ENCODE measurements around the gene KRT71. TPM values are rescaled to one million over a fixed set of nuclear protein-coding genes. Genes with fewer than 3 reads are reported as not detected.
"Not testable (repeated sequence)": the region's sequence is repeated elsewhere in the genome, so short reads cannot be mapped to it uniquely, and the experiment has no call there.

The KRT71 gene
- total RNA-seq (under 1 TPM in 1 of 2 donors, not detected in 1; 0.06 TPM), polyA plus RNA-seq (ENCODE audit: insufficient read length in 2 of 2) (under 1 TPM; 0.33 to 0.35 TPM)
- long read RNA-seq, donor 1 = 0 reads
- long read RNA-seq, donor 2 = 0 reads
- long read RNA-seq, donor 3 = 0 reads
- long read RNA-seq, donor 4 = 0 reads

DNA sequence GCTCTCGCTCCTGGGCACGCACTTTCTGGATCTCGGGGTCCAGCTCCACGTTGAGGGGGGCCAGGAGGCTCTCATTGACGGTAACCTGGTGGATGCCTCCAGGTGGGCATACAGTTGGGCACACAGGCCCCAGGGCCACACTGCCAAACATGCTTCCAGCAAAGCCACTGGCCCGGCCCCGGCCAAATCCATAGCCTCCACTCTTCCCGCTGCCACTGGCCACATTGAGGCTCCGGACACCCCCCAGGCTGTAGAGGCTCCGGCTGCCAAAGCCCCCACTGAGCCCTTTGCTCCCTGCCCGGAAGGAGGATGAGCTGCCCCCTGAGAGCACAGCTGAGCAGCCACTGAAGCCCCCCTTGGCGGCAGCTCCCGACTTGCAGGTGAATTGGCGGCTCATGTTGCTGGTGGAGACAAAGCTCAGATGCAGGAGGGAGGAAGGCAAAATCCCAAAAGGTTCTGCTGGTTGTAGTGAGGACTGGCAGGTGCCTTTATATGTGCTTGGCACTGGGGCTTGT, at the start of gene KRT71:
Gene KRT71, minus strand, starts transcription at position 465 of the 515 bp plus-strand sequence. Its CDS starts 68 bp downstream, at position 397.
- Histone ChIP-seq H3K27ac (ENCODE audit: low read depth, low read length) (no peak within 1 kb of the TSS), H3K4me3 (ENCODE audit: low read depth, low read length) (no peak within 1 kb of the TSS), H3K36me3 (ENCODE audit: control insufficient read depth, insufficient read depth, low read length) (no peaks in the 10 kb centered on the region), H3K9me3 (ENCODE audit: control insufficient read depth, insufficient read depth, low read length) (no peaks in the 10 kb centered on the region), H3K4me1 (ENCODE audit: control insufficient read depth, insufficient read depth, low read length) (no peaks in the 10 kb centered on the region), H3K27me3 (ENCODE audit: control insufficient read depth, insufficient read depth, low read length) (no peaks in the 10 kb centered on the region)
- DNase-seq (ENCODE audit: low read depth in 4 of 6, low spot score in 6 of 6) = no peak
- WGBS (ENCODE audit: insufficient coverage) = 79% methylated on average over 14 of the region's 14 CpGs

DNA sequence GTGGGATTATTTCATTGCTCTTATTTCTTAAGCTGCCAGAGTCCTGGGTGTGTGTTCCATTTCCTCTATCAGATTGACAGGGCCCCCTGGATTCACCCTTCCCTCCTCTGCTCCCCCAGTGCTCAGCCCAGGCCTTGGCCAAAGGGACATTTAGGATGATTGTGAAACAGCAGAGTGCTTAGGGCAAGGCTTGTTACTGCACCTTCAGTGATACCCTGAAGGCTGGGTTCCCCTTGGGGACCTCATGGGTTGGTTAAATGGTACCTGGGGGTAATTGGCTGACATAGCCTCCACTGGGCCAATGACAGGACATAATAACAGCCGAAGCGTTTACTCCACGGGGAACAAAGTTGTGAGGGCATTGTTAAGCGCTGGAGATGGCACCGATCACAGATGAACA, 49.6 kb upstream of the KRT71 start:
- 71% methylated on average over 4 of the region's 5 CpGs for WGBS (ENCODE audit: insufficient coverage)
- Histone ChIP-seq H3K36me3 (ENCODE audit: control insufficient read depth, insufficient read depth, low read length) (no peaks in the 10 kb centered on the region), H3K4me3 (ENCODE audit: low read depth, low read length) (no peak overlapping the region), H3K9me3 (ENCODE audit: control insufficient read depth, insufficient read depth, low read length) (no peaks in the 10 kb centered on the region), H3K27ac (ENCODE audit: low read depth, low read length) (no peak overlapping the region), H3K4me1 (ENCODE audit: control insufficient read depth, insufficient read depth, low read length) (peaks cover 3% of the 10 kb centered on the region), H3K27me3 (ENCODE audit: control insufficient read depth, insufficient read depth, low read length) (peaks cover 39% of the 10 kb centered on the region)
- no peak for DNase-seq (ENCODE audit: low read depth in 4 of 6, low spot score in 6 of 6)

DNA sequence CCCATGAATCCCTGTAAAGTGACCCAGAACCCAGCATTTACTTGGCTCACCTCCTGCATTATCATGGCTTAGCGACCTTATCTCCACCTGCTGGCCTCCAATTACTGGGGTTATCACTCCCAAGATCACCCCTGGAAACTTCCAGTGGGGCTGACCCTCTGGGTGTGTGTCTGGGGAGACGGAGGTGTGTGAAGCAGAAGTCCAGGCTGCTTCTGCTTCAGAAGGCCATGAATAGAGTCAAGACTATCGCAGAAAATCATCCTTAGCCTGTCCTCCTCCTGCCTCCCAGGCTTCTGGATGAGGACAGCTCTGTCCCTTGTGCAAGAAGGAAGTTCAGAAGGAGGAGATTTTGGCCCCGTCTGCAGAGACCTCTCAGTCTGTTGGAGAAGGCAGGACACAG, 48.7 kb upstream of the KRT71 start:
- 83% methylated on average over 1 of the region's 4 CpGs for WGBS (ENCODE audit: insufficient coverage)
- Histone ChIP-seq H3K4me3 (ENCODE audit: low read depth, low read length) (no peak overlapping the region), H3K27me3 (ENCODE audit: control insufficient read depth, insufficient read depth, low read length) (peaks cover 39% of the 10 kb centered on the region), H3K27ac (ENCODE audit: low read depth, low read length) (no peak overlapping the region), H3K4me1 (ENCODE audit: control insufficient read depth, insufficient read depth, low read length) (peaks cover 3% of the 10 kb centered on the region), H3K9me3 (ENCODE audit: control insufficient read depth, insufficient read depth, low read length) (no peaks in the 10 kb centered on the region), H3K36me3 (ENCODE audit: control insufficient read depth, insufficient read depth, low read length) (no peaks in the 10 kb centered on the region)
- no peak for DNase-seq (ENCODE audit: low read depth in 4 of 6, low spot score in 6 of 6)

DNA sequence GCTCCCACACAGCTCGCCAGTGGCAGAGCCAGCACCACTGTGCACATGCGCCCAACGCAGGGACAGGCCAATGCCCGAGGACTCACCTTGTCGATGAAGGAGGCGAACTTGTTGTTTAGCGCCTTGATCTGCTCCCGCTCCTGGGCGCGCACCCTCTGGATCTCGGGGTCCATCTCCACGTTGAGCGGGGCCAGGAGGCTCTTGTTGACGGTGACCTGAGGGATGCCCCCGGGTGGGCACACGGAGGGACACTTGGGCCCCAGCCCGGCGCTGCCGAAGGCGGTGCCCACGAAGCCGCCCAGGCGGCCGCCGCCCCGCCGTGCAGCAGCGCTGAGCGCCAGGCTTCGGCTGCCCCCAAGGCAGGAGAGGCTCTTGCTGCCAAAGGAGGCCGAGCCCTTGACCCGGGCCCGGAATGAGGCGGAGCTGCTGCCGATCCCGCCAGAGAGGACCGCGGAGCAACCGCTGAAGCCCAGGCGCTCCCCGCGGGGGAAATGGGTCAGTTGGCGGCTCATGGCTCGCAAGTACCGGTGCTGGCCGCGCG, 48.1 kb upstream of the KRT71 start, which contains the start of gene KRT72:
Gene KRT72, minus strand, starts transcription at position 523 of the 541 bp plus-strand sequence. Its CDS starts 11 bp downstream, at position 512.
- H3K27me3 ChIP-seq (ENCODE audit: control insufficient read depth, insufficient read depth, low read length) = peaks cover 39% of the 10 kb centered on the region
- 24% methylated on average over 48 of the region's 48 CpGs for WGBS (ENCODE audit: insufficient coverage)
- no peak within 1 kb of the TSS for H3K27ac ChIP-seq (ENCODE audit: low read depth, low read length)
- H3K36me3 ChIP-seq (ENCODE audit: control insufficient read depth, insufficient read depth, low read length) = no peaks in the 10 kb centered on the region
- H3K4me3 ChIP-seq (ENCODE audit: low read depth, low read length) = no peak within 1 kb of the TSS
- H3K9me3 ChIP-seq (ENCODE audit: control insufficient read depth, insufficient read depth, low read length) = no peaks in the 10 kb centered on the region
- DNase-seq (ENCODE audit: low read depth in 4 of 6, low spot score in 6 of 6) = no peak
- H3K4me1 ChIP-seq (ENCODE audit: control insufficient read depth, insufficient read depth, low read length) = peaks cover 3% of the 10 kb centered on the region

DNA sequence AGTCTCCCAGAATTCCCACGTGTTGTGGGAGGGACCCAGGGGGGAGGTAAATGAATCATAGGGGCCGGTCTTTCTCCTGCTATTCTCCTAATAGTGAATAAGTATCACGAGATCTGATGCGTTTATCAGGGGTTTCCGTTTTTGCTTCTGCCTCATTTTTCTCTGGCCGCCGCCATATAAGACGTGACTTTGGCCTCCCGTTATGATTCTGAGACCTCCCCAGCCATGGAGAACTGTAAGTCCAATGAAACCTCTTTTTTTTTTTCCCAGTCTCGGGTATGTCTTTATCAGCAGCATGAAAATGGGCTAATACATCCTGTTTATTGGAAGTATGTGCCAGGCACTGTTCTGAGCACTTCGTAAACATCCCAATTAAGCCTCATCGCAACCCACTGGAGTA, 47.5 kb upstream of the KRT71 start:
- Histone ChIP-seq H3K4me3 (ENCODE audit: low read depth, low read length) (no peak overlapping the region), H3K27me3 (ENCODE audit: control insufficient read depth, insufficient read depth, low read length) (peaks cover 39% of the 10 kb centered on the region)

DNA sequence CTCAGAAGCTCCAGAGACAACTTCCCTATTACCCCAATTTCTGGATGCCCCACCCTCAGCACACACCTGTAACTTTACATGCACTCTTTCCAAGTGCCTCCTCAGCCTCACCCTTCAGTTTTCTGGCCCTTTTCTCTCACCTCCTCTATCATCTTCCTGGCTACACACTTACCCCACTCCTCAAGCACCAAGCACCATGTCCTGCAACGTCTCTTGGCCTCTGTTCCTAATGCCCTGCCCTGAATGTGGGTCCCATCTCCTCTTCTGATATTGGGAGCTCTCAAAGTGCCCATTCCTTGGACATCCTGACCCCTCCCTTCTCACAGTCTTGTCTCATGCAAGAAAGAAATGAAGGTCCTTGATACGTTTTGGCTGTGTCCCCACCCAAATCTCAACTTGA, 47.1 kb upstream of the KRT71 start:
- WGBS (ENCODE audit: insufficient coverage) = 86% methylated on average over 1 of the region's 2 CpGs
- Histone ChIP-seq H3K4me1 (ENCODE audit: control insufficient read depth, insufficient read depth, low read length) (peaks cover 3% of the 10 kb centered on the region), H3K36me3 (ENCODE audit: control insufficient read depth, insufficient read depth, low read length) (no peaks in the 10 kb centered on the region), H3K9me3 (ENCODE audit: control insufficient read depth, insufficient read depth, low read length) (no peaks in the 10 kb centered on the region), H3K4me3 (ENCODE audit: low read depth, low read length) (no peak overlapping the region), H3K27ac (ENCODE audit: low read depth, low read length) (no peak overlapping the region), H3K27me3 (ENCODE audit: control insufficient read depth, insufficient read depth, low read length) (peaks cover 39% of the 10 kb centered on the region)
- no peak for DNase-seq (ENCODE audit: low read depth in 4 of 6, low spot score in 6 of 6)

More for the DNA sequence above, 47.5 kb upstream of the KRT71 start:
- Histone ChIP-seq H3K9me3 (ENCODE audit: control insufficient read depth, insufficient read depth, low read length) (no peaks in the 10 kb centered on the region), H3K36me3 (ENCODE audit: control insufficient read depth, insufficient read depth, low read length) (no peaks in the 10 kb centered on the region), H3K4me1 (ENCODE audit: control insufficient read depth, insufficient read depth, low read length) (peaks cover 3% of the 10 kb centered on the region), H3K27ac (ENCODE audit: low read depth, low read length) (no peak overlapping the region)
- WGBS (ENCODE audit: insufficient coverage) = 92% methylated on average over 10 of the region's 12 CpGs
- DNase-seq (ENCODE audit: low read depth in 4 of 6, low spot score in 6 of 6) = no peak

DNA sequence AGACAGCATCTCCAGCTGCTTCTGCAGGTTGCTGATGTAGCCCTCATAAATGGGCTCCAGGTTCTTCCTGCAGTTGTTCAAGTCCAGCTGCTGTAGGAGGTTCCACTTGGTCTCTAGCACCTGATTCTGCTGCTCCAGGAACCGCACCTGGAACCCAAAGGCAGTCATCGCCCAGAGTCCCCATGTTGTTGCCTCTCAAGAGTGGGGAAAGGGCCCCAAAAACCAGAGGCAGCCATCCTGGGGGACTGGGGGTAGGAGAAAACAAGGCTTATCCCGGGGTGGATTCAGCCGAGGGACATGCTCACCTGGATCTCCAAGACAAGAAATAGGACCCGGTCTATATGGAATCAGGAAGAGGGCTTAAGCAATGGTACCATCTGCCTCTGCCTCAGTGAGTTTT, 46.0 kb upstream of the KRT71 start:
- Histone ChIP-seq H3K9me3 (ENCODE audit: control insufficient read depth, insufficient read depth, low read length) (no peaks in the 10 kb centered on the region), H3K27me3 (ENCODE audit: control insufficient read depth, insufficient read depth, low read length) (peaks cover 39% of the 10 kb centered on the region), H3K36me3 (ENCODE audit: control insufficient read depth, insufficient read depth, low read length) (no peaks in the 10 kb centered on the region), H3K27ac (ENCODE audit: low read depth, low read length) (no peak overlapping the region), H3K4me3 (ENCODE audit: low read depth, low read length) (no peak overlapping the region), H3K4me1 (ENCODE audit: control insufficient read depth, insufficient read depth, low read length) (peaks cover 3% of the 10 kb centered on the region)
- 91% methylated on average over 5 of the region's 5 CpGs for WGBS (ENCODE audit: insufficient coverage)
- DNase-seq (ENCODE audit: low read depth in 4 of 6, low spot score in 6 of 6) = no peak

DNA sequence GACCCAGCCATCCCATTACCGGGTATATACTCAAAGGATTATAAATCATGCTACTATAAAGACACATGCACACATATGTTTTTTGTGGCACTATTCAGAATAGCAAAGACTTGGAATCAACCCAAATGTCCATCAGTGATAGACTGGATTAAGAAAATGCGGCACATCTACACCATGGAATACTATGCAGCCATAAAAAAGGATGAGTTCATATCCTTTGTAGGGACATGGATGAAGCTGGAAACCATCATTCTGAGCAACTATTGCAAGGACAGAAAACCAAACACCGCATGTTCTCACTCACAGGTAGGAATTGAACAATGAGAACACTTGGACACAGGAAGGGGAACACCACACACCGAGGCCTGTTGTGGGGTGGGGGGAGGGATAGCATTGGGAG, 41.3 kb upstream of the KRT71 start:
- not testable (repeated sequence) for H3K36me3 ChIP-seq (ENCODE audit: control insufficient read depth, insufficient read depth, low read length); H3K27me3 ChIP-seq (ENCODE audit: control insufficient read depth, insufficient read depth, low read length)
- 100% methylated on average over 1 of the region's 4 CpGs for WGBS (ENCODE audit: insufficient coverage)

DNA sequence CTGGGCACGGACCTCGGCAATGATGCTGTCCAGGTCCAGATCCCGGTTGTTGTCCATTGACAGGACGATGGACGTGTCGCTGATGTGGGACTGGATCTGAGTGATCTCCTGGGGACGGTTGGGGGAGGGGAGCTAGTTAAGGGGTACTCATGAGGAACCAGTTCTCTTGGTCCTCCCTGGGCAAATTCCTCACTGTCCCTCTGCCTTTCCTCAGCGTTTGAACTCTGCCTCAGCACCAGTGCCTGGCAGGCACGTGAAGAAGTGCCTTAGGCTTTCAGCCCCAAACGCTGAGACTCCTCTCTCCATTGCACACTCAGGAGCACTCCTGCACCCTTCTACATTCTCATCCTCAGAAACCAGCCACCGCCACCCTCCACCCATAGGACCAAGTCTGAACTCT, 38.6 kb upstream of the KRT71 start:
- no peaks in the 10 kb centered on the region for H3K36me3 ChIP-seq (ENCODE audit: control insufficient read depth, insufficient read depth, low read length)
- H3K4me1 ChIP-seq (ENCODE audit: control insufficient read depth, insufficient read depth, low read length) = no peaks in the 10 kb centered on the region
- H3K9me3 ChIP-seq (ENCODE audit: control insufficient read depth, insufficient read depth, low read length) = peaks cover 1% of the 10 kb centered on the region
- no peak overlapping the region for H3K27ac ChIP-seq (ENCODE audit: low read depth, low read length)
- H3K27me3 ChIP-seq (ENCODE audit: control insufficient read depth, insufficient read depth, low read length) = no peaks in the 10 kb centered on the region
- DNase-seq (ENCODE audit: low read depth in 4 of 6, low spot score in 6 of 6) = no peak
- no peak overlapping the region for H3K4me3 ChIP-seq (ENCODE audit: low read depth, low read length)
- WGBS (ENCODE audit: insufficient coverage) = 91% methylated on average over 11 of the region's 11 CpGs

More for the DNA sequence above, 41.3 kb upstream of the KRT71 start:
- H3K4me3 ChIP-seq (ENCODE audit: low read depth, low read length); H3K4me1 ChIP-seq (ENCODE audit: control insufficient read depth, insufficient read depth, low read length); H3K9me3 ChIP-seq (ENCODE audit: control insufficient read depth, insufficient read depth, low read length); H3K27ac ChIP-seq (ENCODE audit: low read depth, low read length); DNase-seq (ENCODE audit: low read depth in 4 of 6, low spot score in 6 of 6): not testable (repeated sequence)

DNA sequence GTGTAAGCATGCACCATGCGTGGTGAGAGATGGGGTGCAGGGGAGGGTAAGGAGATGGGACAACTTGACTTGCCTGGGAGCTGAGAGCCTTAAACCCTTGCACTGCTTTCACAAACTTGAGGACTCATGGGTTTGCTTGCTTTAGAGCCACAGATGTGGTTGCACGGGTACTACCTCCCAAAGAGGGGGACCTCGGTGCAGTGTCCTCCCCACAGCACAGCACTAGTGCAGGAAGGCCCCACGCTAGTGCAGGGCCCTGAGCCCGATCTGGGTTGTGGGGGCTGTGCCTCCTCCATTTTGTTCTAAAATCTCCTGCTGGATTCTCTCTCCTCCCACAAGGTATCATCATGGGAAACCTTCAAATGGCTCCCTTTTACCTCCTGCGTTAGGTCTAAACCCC, 37.1 kb upstream of the KRT71 start:
- 93% methylated on average over 5 of the region's 6 CpGs for WGBS (ENCODE audit: insufficient coverage)

More for the DNA sequence above, 37.1 kb upstream of the KRT71 start:
- Histone ChIP-seq H3K9me3 (ENCODE audit: control insufficient read depth, insufficient read depth, low read length) (peaks cover 1% of the 10 kb centered on the region), H3K36me3 (ENCODE audit: control insufficient read depth, insufficient read depth, low read length) (no peaks in the 10 kb centered on the region), H3K27ac (ENCODE audit: low read depth, low read length) (no peak overlapping the region), H3K4me1 (ENCODE audit: control insufficient read depth, insufficient read depth, low read length) (peaks cover 5% of the 10 kb centered on the region), H3K4me3 (ENCODE audit: low read depth, low read length) (no peak overlapping the region), H3K27me3 (ENCODE audit: control insufficient read depth, insufficient read depth, low read length) (no peaks in the 10 kb centered on the region)
- DNase-seq (ENCODE audit: low read depth in 4 of 6, low spot score in 6 of 6) = no peak

Data from spinal cord (tissue), 10 donors.